CD4-positive, CD25-positive, alpha-beta regulatory T cell (primary cell): ENCODE measurements around the gene ZNG1F. TPM values are rescaled to one million over a fixed set of nuclear protein-coding genes. Genes with fewer than 3 reads are reported as not detected.
A peak's percentile ranks its signal among the peaks of the same experiment; 100 is the strongest.
"Not testable (repeated sequence)": the region's sequence is repeated elsewhere in the genome, so short reads cannot be mapped to it uniquely, and the experiment has no call there.

Source experiments
- ATAC-seq, 2 donors: fragments of 150-1000 bp; cut with Tn5 transposase; one replicate each; pipeline ENCODE4 v1.10.0; 2021; ENCODE audit warnings: low read depth in 2 of 2, moderate number of reproducible peaks in 2 of 2, moderate library complexity in 1 of 2
- DNase-seq, 3 donors: peaks; one replicate each; pipeline versions ENCODE4 v3.0.0 to v3.0.0-alpha.2; 2012 to 2022; ENCODE audit warnings: mixed read lengths in 1 of 3
- H3K27ac ChIP-seq: one replicate; pipeline ENCODE4 v1.7.0; 2013; ENCODE audit warnings: mild to moderate bottlenecking, low read length; ENCODE audit not compliant: insufficient read depth, poor library complexity, severe bottlenecking
- H3K27me3 ChIP-seq: one replicate; pipeline ENCODE4 v1.7.0; 2013; ENCODE audit warnings: low read length; ENCODE audit not compliant: control insufficient read depth, insufficient read depth
- H3K36me3 ChIP-seq: one replicate; pipeline ENCODE4 v1.7.0; 2013; ENCODE audit warnings: mild to moderate bottlenecking, low read length, moderate library complexity; ENCODE audit not compliant: control insufficient read depth, insufficient read depth
- H3K4me1 ChIP-seq: 2 replicates; pipeline ENCODE4 v1.7.0; 2013; ENCODE audit warnings: mild to moderate bottlenecking, low read length; ENCODE audit not compliant: insufficient read depth, control insufficient read depth, poor library complexity, severe bottlenecking
- H3K4me3 ChIP-seq: one replicate; pipeline ENCODE4 v1.7.0; 2013; ENCODE audit warnings: low read depth, mild to moderate bottlenecking, low read length, moderate library complexity
- H3K9me3 ChIP-seq, 2 experiments: 1 replicate in 1 of 2; 2 replicates in 1 of 2; pipeline ENCODE4 v1.7.0; 2013; ENCODE audit warnings: low read length in 2 of 2, mild to moderate bottlenecking in 1 of 2, moderate library complexity in 1 of 2; ENCODE audit not compliant: control insufficient read depth in 2 of 2
- H3K27ac Mint-ChIP-seq, 3 donors: one replicate each; pipeline ENCODE4 v1.8.0; 2020 to 2022; ENCODE audit warnings: mild to moderate bottlenecking in 3 of 3, mixed read lengths in 3 of 3, moderate library complexity in 2 of 3
- H3K27me3 Mint-ChIP-seq: one replicate; pipeline ENCODE4 v1.8.0; 2022; ENCODE audit warnings: mild to moderate bottlenecking, mixed read lengths
- H3K36me3 Mint-ChIP-seq: one replicate; pipeline ENCODE4 v1.8.0; 2020; ENCODE audit warnings: mixed read lengths
- H3K4me1 Mint-ChIP-seq, 4 donors: one replicate each; pipeline ENCODE4 v1.8.0; 2020 to 2022; ENCODE audit warnings: mixed read lengths in 4 of 4, mild to moderate bottlenecking in 1 of 4
- H3K4me3 Mint-ChIP-seq, 4 donors: one replicate each; pipeline ENCODE4 v1.8.0; 2020 to 2022; ENCODE audit warnings: mild to moderate bottlenecking in 4 of 4, mixed read lengths in 4 of 4, moderate library complexity in 3 of 4
- H3K9me3 Mint-ChIP-seq, 7 donors: one replicate each; pipeline ENCODE4 v1.8.0; 2020 to 2022; ENCODE audit warnings: mixed read lengths in 7 of 7, mild to moderate bottlenecking in 3 of 7, moderate library complexity in 2 of 7
- polyA plus RNA-seq, 4 donors: library from polyadenylated mRNA; unstranded; fragments of 300-500 nt; fragmentation: Illumina TruSeq; gene quantifications; one replicate each; pipeline ENCODE4 v1.2.3, GENCODE V29; 2021
- total RNA-seq: library from RNA; stranded (reverse); gene quantifications from one replicate; pipeline ENCODE4 v1.2.3, GENCODE V29; 2022

ZNG1F gene
- total and polyA plus RNA-seq, 5 donors from 2014 or later: 0.85 to 4.5 (median 3.4) TPM

DNA sequence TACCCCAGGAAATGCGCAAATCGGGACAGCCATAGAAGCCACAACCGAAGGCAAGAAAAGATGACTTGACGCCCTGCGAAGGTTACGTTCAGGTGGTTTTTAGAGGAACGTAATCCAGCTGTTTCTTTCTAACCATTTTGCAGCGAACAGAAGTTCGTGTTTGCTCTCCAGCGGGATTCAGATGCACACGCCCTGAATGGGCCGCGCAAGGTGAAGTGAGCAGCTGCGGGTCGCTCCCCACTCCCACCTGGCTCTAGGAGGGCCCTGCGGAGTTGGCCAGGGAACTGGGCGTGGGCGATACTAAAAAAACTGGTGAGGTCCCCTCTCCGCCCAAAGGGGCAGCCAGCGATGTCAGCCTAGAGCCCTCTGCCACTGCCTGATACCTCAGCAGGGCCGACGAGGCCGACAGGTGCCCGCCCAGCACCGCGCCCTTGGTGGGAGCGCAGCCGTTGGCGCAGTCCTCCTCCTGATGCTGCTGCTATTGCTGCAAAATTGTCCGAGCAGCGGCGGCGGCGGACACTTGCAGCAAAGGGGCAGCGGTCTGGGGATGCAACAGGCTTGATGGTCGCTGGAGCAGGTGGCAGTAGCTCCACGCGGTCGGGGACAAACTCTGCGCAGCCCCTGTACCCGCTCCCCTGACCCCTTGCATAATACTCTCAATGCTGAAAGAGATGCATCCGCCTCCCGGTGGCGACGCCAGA is 62.2 kb downstream of the ZNG1F start:
- H3K4me3 Mint-ChIP-seq: peak overlapping the region in 2 of 4 donors; percentile 24 to 51
- H3K36me3 ChIP-seq, H3K9me3 ChIP-seq, H3K27me3 ChIP-seq, H3K36me3 Mint-ChIP-seq, H3K4me1 ChIP-seq, ATAC-seq, H3K9me3 Mint-ChIP-seq, H3K4me1 Mint-ChIP-seq, H3K27ac ChIP-seq, H3K27ac Mint-ChIP-seq, H3K27me3 Mint-ChIP-seq, DNase-seq, H3K4me3 ChIP-seq: not testable (repeated sequence)

DNA sequence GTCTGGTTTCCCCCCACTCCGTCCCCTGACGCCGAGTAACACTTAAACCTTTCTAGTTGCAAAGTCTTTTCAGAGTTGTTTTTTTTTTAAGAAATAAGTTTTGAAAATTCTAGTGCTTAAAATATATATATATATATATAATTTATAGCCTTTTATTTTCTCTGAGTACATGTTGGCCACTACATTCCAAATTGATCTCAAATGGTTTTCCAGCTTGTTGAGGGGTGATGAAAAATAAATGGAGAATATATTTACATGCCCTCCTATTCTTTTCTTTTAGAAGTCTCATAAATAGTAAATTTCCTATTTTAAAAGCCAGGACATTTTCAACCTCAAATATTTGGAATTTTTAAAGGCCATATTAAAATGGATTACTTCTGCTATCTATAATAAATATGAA is 63.2 kb downstream of the ZNG1F start:
- DNase-seq, H3K9me3 ChIP-seq, H3K4me3 Mint-ChIP-seq, ATAC-seq, H3K4me1 ChIP-seq, H3K9me3 Mint-ChIP-seq, H3K27me3 Mint-ChIP-seq, H3K27me3 ChIP-seq, H3K4me1 Mint-ChIP-seq, H3K4me3 ChIP-seq, H3K36me3 ChIP-seq, H3K27ac Mint-ChIP-seq, H3K36me3 Mint-ChIP-seq, H3K27ac ChIP-seq: not testable (repeated sequence)

DNA sequence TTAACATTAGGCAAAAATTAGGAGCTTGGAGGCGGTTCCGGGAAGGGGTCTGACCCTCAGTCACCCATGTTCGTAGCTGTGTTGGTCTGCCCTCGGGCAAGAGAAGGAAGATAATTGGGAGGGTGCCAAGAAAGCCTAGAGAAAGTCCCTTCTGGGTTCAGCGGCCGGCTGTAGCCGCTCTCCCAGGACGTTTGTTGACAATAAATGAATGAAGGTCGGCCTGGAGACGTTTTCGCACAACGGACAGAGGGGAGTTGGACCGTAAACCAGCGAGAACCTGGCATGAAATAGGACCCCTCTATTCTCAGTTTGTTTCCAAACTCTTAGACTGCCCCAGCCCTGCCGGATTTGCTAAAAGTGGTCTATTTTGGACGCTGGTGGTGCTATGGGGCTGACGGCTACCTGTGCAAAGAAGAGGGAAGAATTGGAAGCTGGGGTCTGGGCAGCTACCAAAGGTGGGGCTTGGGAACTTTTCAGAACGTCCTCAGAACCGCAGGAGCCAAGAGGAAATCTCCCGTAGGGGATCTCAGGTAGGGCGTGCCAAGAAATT is 63.9 kb downstream of the ZNG1F start:
- not testable (repeated sequence) for H3K9me3 Mint-ChIP-seq, H3K9me3 ChIP-seq, H3K36me3 ChIP-seq, H3K4me3 Mint-ChIP-seq, H3K4me1 ChIP-seq, H3K36me3 Mint-ChIP-seq, H3K4me3 ChIP-seq, H3K27ac Mint-ChIP-seq, H3K27me3 ChIP-seq, ATAC-seq, DNase-seq, H3K27me3 Mint-ChIP-seq, H3K4me1 Mint-ChIP-seq, H3K27ac ChIP-seq

DNA sequence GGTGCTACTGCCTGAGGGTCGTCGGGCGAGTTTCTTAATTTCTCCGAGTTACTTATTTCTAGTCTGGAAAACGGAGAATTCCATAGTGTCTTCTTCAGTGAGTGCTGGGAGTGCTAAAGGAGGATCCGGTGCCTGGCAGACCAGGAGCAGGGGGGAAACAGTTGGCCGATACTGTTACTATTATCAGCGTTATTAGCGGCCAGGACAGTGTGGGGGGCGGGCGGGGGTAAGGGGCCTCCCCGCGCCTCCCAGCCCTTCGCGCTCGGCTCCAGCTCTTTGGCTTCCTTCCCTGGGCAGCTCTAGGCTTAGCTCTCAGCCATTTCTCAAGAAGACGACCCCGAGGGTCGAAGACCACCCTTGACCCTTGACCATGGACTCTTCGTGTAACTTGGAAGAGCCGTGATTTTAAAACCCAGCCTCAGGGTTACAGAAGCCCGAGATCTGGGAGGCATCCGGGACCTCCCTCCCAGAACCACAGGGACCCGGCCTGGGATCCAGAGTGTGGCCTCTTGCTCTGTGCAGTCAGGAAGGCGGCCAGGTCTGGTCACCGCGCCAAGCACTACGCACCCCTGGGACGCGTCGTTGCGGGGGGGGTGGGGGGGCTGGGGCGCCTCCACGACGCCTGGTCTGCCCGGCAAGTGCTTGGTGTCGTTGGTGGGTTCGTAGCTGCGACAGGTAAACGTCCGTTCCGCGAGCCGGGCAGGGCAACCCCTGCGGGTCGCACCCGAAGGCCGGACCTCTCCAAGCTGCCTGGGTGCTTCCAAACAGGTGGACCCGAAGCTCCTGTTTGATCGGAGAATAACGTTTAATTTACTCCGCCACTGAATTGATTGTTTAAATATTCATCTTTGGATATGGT is 64.6 kb downstream of the ZNG1F start:
- H3K4me3 Mint-ChIP-seq, H3K27me3 ChIP-seq, H3K27ac Mint-ChIP-seq, H3K36me3 Mint-ChIP-seq, H3K9me3 Mint-ChIP-seq, H3K27me3 Mint-ChIP-seq, H3K4me3 ChIP-seq, H3K27ac ChIP-seq, H3K36me3 ChIP-seq, H3K9me3 ChIP-seq, ATAC-seq, DNase-seq, H3K4me1 Mint-ChIP-seq, H3K4me1 ChIP-seq: not testable (repeated sequence)

DNA sequence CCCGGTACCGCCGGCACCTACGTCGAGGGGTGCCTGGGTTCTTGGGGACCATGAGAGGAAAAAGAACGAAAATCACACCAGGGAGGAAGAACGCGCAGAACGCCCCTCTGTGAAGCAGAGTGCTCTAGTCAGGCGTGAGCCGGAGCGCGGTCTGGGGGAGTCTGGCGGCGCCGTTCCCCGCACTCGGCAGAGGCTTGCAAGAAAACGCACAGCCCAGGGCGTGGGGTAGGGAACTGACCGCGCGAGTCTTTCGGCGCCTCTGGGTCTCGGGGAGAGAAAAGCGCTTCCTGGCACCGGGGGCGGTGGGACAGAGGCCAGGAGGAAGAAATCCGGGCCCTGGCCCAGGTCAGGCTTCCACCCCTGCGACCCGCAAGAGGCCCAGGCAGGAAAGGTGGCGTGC is 65.3 kb downstream of the ZNG1F start:
- H3K36me3 ChIP-seq, H3K4me3 Mint-ChIP-seq, H3K27ac Mint-ChIP-seq, H3K27me3 ChIP-seq, DNase-seq, H3K4me1 Mint-ChIP-seq, H3K4me1 ChIP-seq, H3K27me3 Mint-ChIP-seq, H3K9me3 ChIP-seq, H3K27ac ChIP-seq, H3K9me3 Mint-ChIP-seq, H3K4me3 ChIP-seq, ATAC-seq, H3K36me3 Mint-ChIP-seq: not testable (repeated sequence)

DNA sequence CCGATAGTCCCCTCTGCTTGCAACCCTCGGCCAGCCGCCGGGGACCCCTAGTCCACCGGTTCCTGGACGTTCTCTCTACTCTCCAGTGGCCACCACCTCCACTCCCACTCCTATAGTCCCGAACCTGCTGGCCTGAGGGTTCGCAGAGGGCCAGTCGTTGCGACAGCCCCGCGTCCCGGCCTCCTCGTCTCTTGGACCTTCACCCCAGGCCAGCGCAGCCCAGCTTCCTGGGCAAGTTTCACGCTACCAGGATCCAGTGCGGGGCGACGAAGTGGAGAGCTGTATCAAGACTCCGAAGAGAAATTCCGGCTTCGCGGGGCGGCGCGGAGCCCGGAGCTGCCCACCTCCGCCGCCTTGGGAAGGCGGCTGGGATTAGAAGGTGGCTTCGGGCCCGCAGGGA is 65.7 kb downstream of the ZNG1F start:
- not testable (repeated sequence) for H3K27me3 Mint-ChIP-seq, H3K4me1 ChIP-seq, H3K4me3 Mint-ChIP-seq, H3K36me3 ChIP-seq, H3K27ac ChIP-seq, H3K4me1 Mint-ChIP-seq, H3K36me3 Mint-ChIP-seq, H3K9me3 ChIP-seq, ATAC-seq, H3K27me3 ChIP-seq, H3K4me3 ChIP-seq, DNase-seq, H3K9me3 Mint-ChIP-seq, H3K27ac Mint-ChIP-seq

DNA sequence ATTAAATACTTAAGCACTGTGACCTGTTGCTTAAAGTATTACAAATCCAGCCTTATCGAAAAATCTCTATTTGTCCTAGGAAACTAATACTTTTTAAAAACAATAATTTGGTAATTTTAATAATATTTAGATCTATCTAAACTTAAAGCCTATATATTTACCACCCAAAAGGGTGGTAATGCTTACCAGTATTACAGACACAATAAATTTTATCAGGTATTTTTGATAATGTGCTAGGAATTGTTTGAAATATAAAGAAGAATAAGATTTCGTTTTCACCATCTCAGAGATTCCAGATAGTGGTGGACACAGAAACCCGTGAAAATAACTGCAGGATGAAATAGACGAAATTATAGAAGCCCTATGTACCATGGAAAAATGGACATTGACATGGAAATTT is 68.4 kb downstream of the ZNG1F start:
- ATAC-seq, H3K9me3 ChIP-seq, DNase-seq, H3K27me3 Mint-ChIP-seq, H3K4me1 Mint-ChIP-seq, H3K4me3 Mint-ChIP-seq, H3K4me3 ChIP-seq, H3K27ac Mint-ChIP-seq, H3K4me1 ChIP-seq, H3K27me3 ChIP-seq, H3K36me3 ChIP-seq, H3K36me3 Mint-ChIP-seq, H3K27ac ChIP-seq, H3K9me3 Mint-ChIP-seq: not testable (repeated sequence)

DNA sequence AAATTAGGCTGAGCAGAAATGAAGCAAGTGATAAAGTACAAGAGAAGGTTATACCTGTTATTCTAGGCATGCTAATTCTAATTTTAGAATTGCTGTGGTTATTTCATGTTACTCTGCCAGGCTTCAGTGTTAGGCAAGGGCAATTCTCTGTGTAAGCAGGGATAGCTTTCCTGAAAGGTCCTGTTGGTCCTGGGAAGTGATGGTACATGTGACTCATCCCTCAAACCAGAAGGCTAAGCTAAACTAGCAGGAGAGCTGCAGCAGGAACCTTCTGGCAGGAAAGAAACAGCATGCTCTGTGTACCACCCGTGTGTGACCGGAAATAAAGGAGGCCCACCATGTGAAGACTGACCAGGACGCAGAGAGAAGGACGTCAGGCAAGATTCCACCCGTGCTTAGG is 69.4 kb downstream of the ZNG1F start:
- not testable (repeated sequence) for H3K27me3 Mint-ChIP-seq, ATAC-seq, H3K27ac Mint-ChIP-seq, H3K27me3 ChIP-seq, H3K9me3 ChIP-seq, H3K4me3 ChIP-seq, H3K9me3 Mint-ChIP-seq, H3K4me1 Mint-ChIP-seq, H3K36me3 ChIP-seq, H3K4me3 Mint-ChIP-seq, H3K4me1 ChIP-seq, H3K36me3 Mint-ChIP-seq, H3K27ac ChIP-seq, DNase-seq
